ENCODE measurements around the gene DOCK3. TPM values are rescaled to one million over a fixed set of nuclear protein-coding genes. Genes with fewer than 3 reads are reported as not detected.
"Not testable (repeated sequence)": the region's sequence is repeated elsewhere in the genome, so short reads cannot be mapped to it uniquely, and the experiment has no call there.

DOCK3 gene
- total and polyA plus RNA-seq, 9 donors, result 0.04 to 0.71 (median 0.27) TPM; not detected in 1

- no peak for DNase-seq
- TF ChIP-seq CTCF (IDR thresholded peaks at IDR 0.05) (no peak), POLR2A (IDR thresholded peaks at IDR 0.05) (no peak), EP300 (IDR thresholded peaks at IDR 0.05) (no peak)
- Histone ChIP-seq H3K4me3 (no peak overlapping the region), H3K9me3 (no peaks in the 10 kb centered on the region), H3K27ac (no peak overlapping the region), H3K36me3 (no peaks in the 10 kb centered on the region), H3K27me3 (no peaks in the 10 kb centered on the region), H3K4me1 (ENCODE audit: insufficient read depth) (no peaks in the 10 kb centered on the region)
- intact Hi-C loops (cut with DNase I), result no loop called here
- WGBS, 3 donors, result 27 to 34% (median 31%) methylated on average over 2 of the region's 2 CpGs
Observed at GRCh38 chr3:50662408-50662807, 12.3 kb upstream of the DOCK3 start.

GRCh38 chr3:50665081-50665840 lies 9.5 kb upstream of the DOCK3 start:
- TF ChIP-seq POLR2A (IDR thresholded peaks at IDR 0.05), result no peak
- TF ChIP-seq CTCF (IDR thresholded peaks at IDR 0.05), result no peak
- TF ChIP-seq EP300 (IDR thresholded peaks at IDR 0.05), result no peak

GRCh38 chr3:50665841-50666115 lies 8.9 kb upstream of the DOCK3 start:
- WGBS, 3 donors, result 78 to 87% (median 82%) methylated on average over 9 of the region's 9 CpGs
- H3K36me3 ChIP-seq; H3K27me3 ChIP-seq; DNase-seq; H3K27ac ChIP-seq; H3K4me1 ChIP-seq (ENCODE audit: insufficient read depth); intact Hi-C loops (cut with DNase I); H3K4me3 ChIP-seq; H3K9me3 ChIP-seq: not testable (repeated sequence)

More at GRCh38 chr3:50665081-50665840, 9.5 kb upstream of the DOCK3 start:
- no peaks in the 10 kb centered on the region for H3K36me3 ChIP-seq
- DNase-seq, result no peak
- intact Hi-C loops (cut with DNase I), result no loop called here
- 67 to 80% (median 72%) methylated on average over 5 of the region's 5 CpGs for WGBS, 3 donors
- H3K27ac ChIP-seq, result no peak overlapping the region
- no peaks in the 10 kb centered on the region for H3K27me3 ChIP-seq
- no peaks in the 10 kb centered on the region for H3K4me1 ChIP-seq (ENCODE audit: insufficient read depth)
- no peaks in the 10 kb centered on the region for H3K9me3 ChIP-seq
- H3K4me3 ChIP-seq, result no peak overlapping the region

GRCh38 chr3:50666837-50667236 lies 7.9 kb upstream of the DOCK3 start:
- H3K36me3 ChIP-seq, result no peaks in the 10 kb centered on the region
- no peaks in the 10 kb centered on the region for H3K9me3 ChIP-seq
- intact Hi-C loops (cut with DNase I), result no loop called here
- WGBS, 3 donors, result 15 to 21% (median 16%) methylated on average over 1 of the region's 1 CpG
- TF ChIP-seq POLR2A (IDR thresholded peaks at IDR 0.05) (no peak), EP300 (IDR thresholded peaks at IDR 0.05) (no peak), CTCF (IDR thresholded peaks at IDR 0.05) (no peak)
- H3K4me1 ChIP-seq (ENCODE audit: insufficient read depth), result no peaks in the 10 kb centered on the region
- DNase-seq, result no peak
- no peak overlapping the region for H3K27ac ChIP-seq
- H3K27me3 ChIP-seq, result no peaks in the 10 kb centered on the region
- H3K4me3 ChIP-seq, result no peak overlapping the region

GRCh38 chr3:50671331-50671730 lies 3.4 kb upstream of the DOCK3 start:
- H3K27ac ChIP-seq, result no peak overlapping the region
- H3K27me3 ChIP-seq, result no peaks in the 10 kb centered on the region
- WGBS, 3 donors, result 53 to 69% (median 60%) methylated on average over 4 of the region's 4 CpGs
- no peak for DNase-seq
- intact Hi-C loops (cut with DNase I), result no loop called here
- H3K36me3 ChIP-seq, result no peaks in the 10 kb centered on the region
- peaks cover 4% of the 10 kb centered on the region for H3K4me1 ChIP-seq (ENCODE audit: insufficient read depth)
- no peak overlapping the region for H3K4me3 ChIP-seq
- TF ChIP-seq POLR2A (IDR thresholded peaks at IDR 0.05) (no peak), CTCF (IDR thresholded peaks at IDR 0.05) (no peak), EP300 (IDR thresholded peaks at IDR 0.05) (no peak)
- no peaks in the 10 kb centered on the region for H3K9me3 ChIP-seq

All from ovary (tissue), 9 donors.